ENCODE results near the gene PPFIBP2.
"Not testable (repeated sequence)": the region's sequence is repeated elsewhere in the genome, so short reads cannot be mapped to it uniquely, and the experiment has no call there.

PPFIBP2 gene

GRCh38 chr11:7639643-7640025 lies 125.8 kb downstream of the PPFIBP2 start:
- DNase-seq = no peak

- no peak for DNase-seq
These were observed 127.0 kb downstream of the PPFIBP2 start for GRCh38 chr11:7640816-7641215.

GRCh38 chr11:7642747-7643146 lies 128.9 kb downstream of the PPFIBP2 start:
- no peak for DNase-seq

- DNase-seq = no peak
These were observed 129.5 kb downstream of the PPFIBP2 start for GRCh38 chr11:7643314-7643713.

- DNase-seq = no peak
These were observed 131.4 kb downstream of the PPFIBP2 start for GRCh38 chr11:7645206-7645605.

GRCh38 chr11:7646866-7647265 lies 133.1 kb downstream of the PPFIBP2 start:
- DNase-seq = no peak

GRCh38 chr11:7648264-7648663 lies 134.5 kb downstream of the PPFIBP2 start:
- DNase-seq = no peak

GRCh38 chr11:7651140-7651551 lies 137.3 kb downstream of the PPFIBP2 start:
- DNase-seq = no peak

- DNase-seq = no peak
These were observed 137.9 kb downstream of the PPFIBP2 start for GRCh38 chr11:7651700-7652099.

- DNase-seq = no peak
These were observed 140.5 kb downstream of the PPFIBP2 start for GRCh38 chr11:7654195-7654705.

GRCh38 chr11:7655253-7656217 lies 141.7 kb downstream of the PPFIBP2 start:
- DNase-seq = no peak

GRCh38 chr11:7656704-7657103 lies 142.9 kb downstream of the PPFIBP2 start:
- no peak for DNase-seq

- DNase-seq = peak; percentile 44
These were observed 143.7 kb downstream of the PPFIBP2 start for GRCh38 chr11:7657306-7658025.

- DNase-seq = not testable (repeated sequence)
These were observed 149.7 kb downstream of the PPFIBP2 start for GRCh38 chr11:7663531-7663930.

GRCh38 chr11:7664867-7665266 lies 151.1 kb downstream of the PPFIBP2 start:
- DNase-seq = no peak

GRCh38 chr11:7665473-7666291 lies 151.9 kb downstream of the PPFIBP2 start:
- peak; percentile 86 for DNase-seq

GRCh38 chr11:7666292-7666866 lies 152.6 kb downstream of the PPFIBP2 start:
- DNase-seq = no peak

GRCh38 chr11:7667460-7667859 lies 153.7 kb downstream of the PPFIBP2 start:
- DNase-seq = no peak

GRCh38 chr11:7668464-7668863 lies 154.7 kb downstream of the PPFIBP2 start:
- DNase-seq = no peak

GRCh38 chr11:7668911-7669310 lies 155.1 kb downstream of the PPFIBP2 start:
- DNase-seq = no peak

- DNase-seq = no peak
These were observed 156.8 kb downstream of the PPFIBP2 start for GRCh38 chr11:7670641-7671040.
